ENCODE data around the gene COLQ. TPM values are rescaled to one million over a fixed set of nuclear protein-coding genes. Genes with fewer than 3 reads are reported as not detected.

The COLQ gene
- total RNA-seq, 1 experiment from 2014 or later, result 1.9 TPM

GRCh38 chr3:15478640-15478979 is 42.9 kb downstream of the COLQ start:
- H3K27ac ChIP-seq (ENCODE audit: low read depth, low read length), result no peak overlapping the region
- no peaks in the 10 kb centered on the region for H3K9me2 ChIP-seq (ENCODE audit: insufficient read depth)
- intact Hi-C loops (cut with micrococcal nuclease), result no loop called here
- no peaks in the 10 kb centered on the region for H3K36me3 ChIP-seq (ENCODE audit: control insufficient read depth in 1 of 2, insufficient read depth in 2 of 2, low read length in 2 of 2)
- ChIA-PET CTCF (no interaction called here), RAD21 (ENCODE audit: low non-redundant PET in 1 of 2, low total read pairs in 2 of 2, uncharacterized antibody in 2 of 2, unreplicated experiment in 2 of 2) (no interaction called here), POLR2A (no interaction called here)
- H3K4me3 ChIP-seq (replicated peaks in 1 of 2; ENCODE audit: low read depth in 1 of 2, low read length in 2 of 2), result no peak overlapping the region
- H3K9ac ChIP-seq (ENCODE audit: low read length), result no peak overlapping the region
- no peak overlapping the region for H3K4me2 ChIP-seq (ENCODE audit: low read length)
- BruUV-seq (replicated peaks), result no TSS peak
- no peak for DNase-seq (ENCODE audit: low read depth, low spot score)
- no peak overlapping the region for H2AFZ ChIP-seq (ENCODE audit: low read depth, low read length, poor library complexity, severe bottlenecking)
- no peaks in the 10 kb centered on the region for H4K20me1 ChIP-seq (ENCODE audit: insufficient read depth)
- ATAC-seq, result no peak
- TF ChIP-seq EGR1 (IDR thresholded peaks at IDR 0.05; ENCODE audit: low read depth) (no peak), YY1 (IDR thresholded peaks at IDR 0.05; ENCODE audit: extremely low read depth, insufficient replicate concordance, low read depth, low read length) (no peak), RAD21 (IDR thresholded peaks at IDR 0.05; ENCODE audit: low read depth) (no peak), JUND (IDR thresholded peaks at IDR 0.05) (no peak)
- H3K4me1 ChIP-seq (ENCODE audit: control insufficient read depth in 1 of 2, insufficient read depth in 2 of 2, low read length in 2 of 2), result no peaks in the 10 kb centered on the region
- H3K27me3 ChIP-seq (ENCODE audit: insufficient read depth, low read length), result no peaks in the 10 kb centered on the region
- H3K9me3 ChIP-seq (ENCODE audit: control insufficient read depth in 1 of 2, insufficient read depth in 1 of 2, low read depth in 1 of 2, low read length in 2 of 2), result no peaks in the 10 kb centered on the region
- H3K79me2 ChIP-seq (ENCODE audit: insufficient read depth, low read length), result no peaks in the 10 kb centered on the region

- no peak overlapping the region for H3K4me3 ChIP-seq (replicated peaks in 1 of 2; ENCODE audit: low read depth in 1 of 2, low read length in 2 of 2)
- ChIA-PET POLR2A (no interaction called here), RAD21 (ENCODE audit: low non-redundant PET in 1 of 2, low total read pairs in 2 of 2, uncharacterized antibody in 2 of 2, unreplicated experiment in 2 of 2) (no interaction called here), CTCF (no interaction called here)
- ATAC-seq, result no peak
- intact Hi-C loops (cut with micrococcal nuclease), result no loop called here
- H3K4me2 ChIP-seq (ENCODE audit: low read length), result no peak overlapping the region
- no peaks in the 10 kb centered on the region for H3K9me2 ChIP-seq (ENCODE audit: insufficient read depth)
- no peaks in the 10 kb centered on the region for H3K27me3 ChIP-seq (ENCODE audit: insufficient read depth, low read length)
- no peak overlapping the region for H3K9ac ChIP-seq (ENCODE audit: low read length)
- H3K4me1 ChIP-seq (ENCODE audit: control insufficient read depth in 1 of 2, insufficient read depth in 2 of 2, low read length in 2 of 2), result no peaks in the 10 kb centered on the region
- no peak overlapping the region for H3K27ac ChIP-seq (ENCODE audit: low read depth, low read length)
- no peaks in the 10 kb centered on the region for H4K20me1 ChIP-seq (ENCODE audit: insufficient read depth)
- no peaks in the 10 kb centered on the region for H3K36me3 ChIP-seq (ENCODE audit: control insufficient read depth in 1 of 2, insufficient read depth in 2 of 2, low read length in 2 of 2)
- no peak for DNase-seq (ENCODE audit: low read depth, low spot score)
- no TSS peak for BruUV-seq (replicated peaks)
- H2AFZ ChIP-seq (ENCODE audit: low read depth, low read length, poor library complexity, severe bottlenecking), result no peak overlapping the region
- no peaks in the 10 kb centered on the region for H3K9me3 ChIP-seq (ENCODE audit: control insufficient read depth in 1 of 2, insufficient read depth in 1 of 2, low read depth in 1 of 2, low read length in 2 of 2)
- H3K79me2 ChIP-seq (ENCODE audit: insufficient read depth, low read length), result no peaks in the 10 kb centered on the region
- no peak for TF ChIP-seq ZNF274 (IDR thresholded peaks at IDR 0.05; ENCODE audit: low read depth, low read length)
- TF ChIP-seq EZH2 (IDR thresholded peaks at IDR 0.05), result no peak
- no peak for TF ChIP-seq POLR2A (IDR thresholded peaks at IDR 0.05; ENCODE audit: borderline replicate concordance, extremely low read depth, insufficient read depth, insufficient read length)
- no peak for TF ChIP-seq SP1 (IDR thresholded peaks at IDR 0.05; ENCODE audit: low read depth)
- TF ChIP-seq ZBTB33 (IDR thresholded peaks at IDR 0.05; ENCODE audit: extremely low read depth, insufficient replicate concordance, low read length), result no peak
- TF ChIP-seq SIN3A (IDR thresholded peaks at IDR 0.05; ENCODE audit: low read depth), result no peak
- no peak for TF ChIP-seq FOSL1 (IDR thresholded peaks at IDR 0.05; ENCODE audit: low read depth)
- no peak for TF ChIP-seq CTCF (IDR thresholded peaks at IDR 0.05 in 2 of 3, conservative IDR thresholded peaks at IDR 0.05 in 1 of 3; ENCODE audit: borderline replicate concordance in 1 of 3, insufficient read depth in 1 of 3, low read depth in 2 of 3, low read length in 2 of 3)
- TF ChIP-seq SRF (IDR thresholded peaks at IDR 0.05; ENCODE audit: low read depth), result no peak
- TF ChIP-seq YY1 (IDR thresholded peaks at IDR 0.05; ENCODE audit: extremely low read depth, insufficient replicate concordance, low read depth, low read length), result no peak
These were observed 43.4 kb downstream of the COLQ start for GRCh38 chr3:15477951-15478639.
